Epithelial cell of alveolus of lung (primary cell): ENCODE results near the gene LRRC73. TPM values are rescaled to one million over a fixed set of nuclear protein-coding genes. Genes with fewer than 3 reads are reported as not detected.

Source experiments
- total RNA-seq: library from RNA; depleted of rRNA; stranded (reverse); fragments of >200 nt; gene quantifications from 2 replicates; pipeline ENCODE4 v1.2.1, GENCODE V29; 2015

The LRRC73 gene, protein sequence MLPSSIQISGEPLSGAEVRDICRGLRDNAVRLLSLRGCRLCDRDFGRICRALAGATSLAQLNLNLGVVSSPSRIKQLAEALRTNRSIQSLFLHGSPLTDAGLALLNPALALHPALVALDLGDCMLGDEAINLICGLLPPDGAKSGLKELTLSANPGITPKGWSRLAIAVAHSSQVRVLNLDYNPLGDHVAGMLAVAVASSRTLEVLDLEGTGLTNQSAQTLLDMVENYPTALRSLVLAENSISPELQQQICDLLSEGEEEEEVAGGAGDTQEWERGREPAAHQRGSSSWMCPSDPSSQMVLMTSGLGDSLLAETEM
- 0.39 TPM in 1 of 2 replicates, not detected in the other for total RNA-seq

DNA sequence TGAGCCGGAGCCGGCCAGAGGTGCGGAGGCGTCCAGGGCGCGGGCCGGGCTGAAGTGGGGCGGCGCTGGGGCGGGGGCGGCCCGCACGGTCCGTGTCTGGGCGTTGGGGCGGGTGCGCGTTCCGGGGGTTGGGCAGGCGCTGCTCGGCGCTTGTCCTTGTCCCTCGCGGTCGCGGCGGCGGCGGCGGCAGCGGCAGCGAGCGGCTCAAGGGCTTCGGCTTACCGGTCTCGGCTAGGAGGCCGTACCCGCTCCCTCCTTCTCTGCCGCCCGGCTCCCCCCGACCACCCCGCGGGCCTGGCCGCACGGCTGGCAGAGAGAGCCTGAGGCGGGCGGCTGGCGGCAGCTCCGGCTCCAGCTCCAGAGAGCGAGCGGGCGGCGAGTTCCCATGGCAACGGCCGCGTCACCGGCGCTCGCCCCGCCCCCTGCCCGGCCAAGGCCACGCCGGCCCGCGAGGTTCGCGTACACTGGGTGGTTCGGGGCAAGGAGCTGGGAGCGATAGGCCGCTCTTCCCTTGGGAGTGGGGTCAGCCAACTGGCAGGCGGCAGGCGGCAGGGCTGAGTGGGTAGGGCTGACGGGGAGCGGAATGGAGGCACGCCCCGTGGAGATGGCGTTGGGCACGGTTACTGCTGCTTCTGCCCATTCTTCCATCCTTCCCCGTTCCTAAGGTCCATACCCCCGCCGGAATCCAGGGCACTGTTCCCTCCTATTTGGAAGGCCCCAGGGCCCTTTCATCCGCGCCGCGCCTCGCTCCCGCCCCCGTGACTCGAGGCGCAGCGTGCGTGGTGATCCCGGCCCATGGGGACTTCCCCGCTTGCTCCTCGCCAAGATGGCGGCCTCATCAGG, at the start of gene LRRC73:
Gene LRRC73 (minus strand): TSS at position 363 of the 843 bp plus-strand sequence. CDS start 561 bp downstream, outside the sequence.

DNA sequence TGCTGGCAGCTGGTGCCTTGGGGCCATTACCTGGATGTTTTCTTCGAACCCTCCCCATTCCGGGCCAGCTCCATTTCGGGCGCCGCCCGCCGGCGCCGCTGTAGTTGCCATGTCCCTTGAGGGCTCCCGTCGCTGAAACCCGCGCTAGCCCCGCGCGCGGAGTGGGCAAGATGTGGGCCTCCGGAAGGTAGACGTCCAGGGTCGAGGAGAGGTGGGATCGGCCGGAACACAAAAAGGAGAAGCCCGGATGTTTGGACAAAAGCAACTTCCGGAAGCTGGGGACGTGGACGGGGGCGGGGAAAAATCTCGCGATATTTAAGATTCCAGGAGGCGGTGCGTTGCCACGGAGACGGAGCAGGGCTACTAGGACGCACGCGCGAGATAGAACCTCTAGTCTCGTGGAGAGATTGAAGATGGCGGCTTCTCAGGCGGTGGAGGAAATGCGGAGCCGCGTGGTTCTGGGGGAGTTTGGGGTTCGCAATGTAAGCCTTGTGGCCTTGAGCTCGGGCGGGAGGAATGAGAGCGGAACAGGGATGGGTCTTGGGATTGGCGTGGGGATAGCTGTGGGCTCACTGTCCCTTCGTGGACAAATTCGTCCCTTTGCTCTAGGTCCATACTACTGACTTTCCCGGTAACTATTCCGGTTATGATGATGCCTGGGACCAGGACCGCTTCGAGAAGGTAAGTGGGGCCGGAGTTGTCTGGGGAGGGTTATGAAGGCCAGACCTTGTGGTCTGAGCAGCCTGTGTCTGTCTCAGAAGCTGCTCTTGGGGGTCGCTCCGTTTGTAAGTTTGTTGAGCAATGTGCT, 6.8 kb upstream of the LRRC73 start, which contains the start of the genes POLR1C and YIPF3:
Gene POLR1C (plus strand): TSS at position 393 of the 808 bp plus-strand sequence. CDS start 21 bp downstream, at position 414.
Gene YIPF3 (minus strand): TSS at position 230 of the 808 bp plus-strand sequence. CDS start 119 bp downstream, at position 111.

DNA sequence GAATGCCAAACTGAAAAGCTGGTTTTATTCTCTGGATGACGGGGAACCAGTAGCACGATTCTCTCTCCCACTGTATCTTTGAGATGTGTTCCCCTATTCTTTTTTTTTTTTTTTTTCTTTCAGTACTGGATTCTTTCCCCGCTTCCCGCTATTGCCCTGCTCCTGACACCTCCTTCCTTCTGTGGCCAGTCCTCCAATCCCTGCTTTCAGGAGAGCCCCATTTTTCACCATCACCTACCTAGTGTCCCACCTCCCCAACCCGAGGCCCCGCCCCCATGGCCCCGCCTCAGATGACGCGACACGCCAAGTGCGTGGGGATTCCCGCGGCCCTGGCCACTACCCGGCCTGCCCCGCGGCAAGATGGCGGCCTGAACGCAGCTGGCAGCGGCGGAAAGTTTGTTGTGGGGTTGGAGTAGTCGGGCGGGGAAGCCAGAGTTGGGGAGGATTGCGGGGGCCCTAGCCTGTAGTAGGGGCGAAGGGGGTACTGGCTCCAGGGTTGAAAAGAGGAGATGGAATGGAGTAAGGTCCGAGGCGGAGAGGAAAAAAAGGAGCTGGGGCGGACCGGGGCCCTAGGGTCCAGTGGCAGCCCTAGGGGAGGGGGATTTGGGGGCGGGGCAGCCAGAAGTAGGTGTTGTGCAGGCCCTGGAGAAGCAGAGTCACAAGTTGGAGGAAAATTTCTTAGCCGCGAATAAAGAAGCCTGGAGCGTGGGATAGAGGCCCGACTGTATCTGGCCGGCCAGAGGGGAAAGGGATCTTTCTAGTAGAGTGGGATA, 32.7 kb downstream of the LRRC73 start, which contains the start of gene TJAP1:
Gene TJAP1 (plus strand): TSS at position 336 of the 773 bp plus-strand sequence. CDS start 21,432 bp downstream, outside the sequence.

Other genes starting within 250 kb of the LRRC73 start
- not detected in 2 replicates for gene SLC22A7, start 212.1 kb downstream of the LRRC73 start, total RNA-seq
- gene CRIP3, start 201.5 kb downstream of the LRRC73 start, total RNA-seq = not detected in 2 replicates
- gene ZNF318, start 140.7 kb downstream of the LRRC73 start, total RNA-seq = 7.0 and 13.6 TPM in 2 replicates
- 16.8 and 17.6 TPM in 2 replicates for gene ABCC10, start 82.8 kb downstream of the LRRC73 start, total RNA-seq
- 1.0 and 1.8 TPM in 2 replicates for gene DLK2, start 54.8 kb downstream of the LRRC73 start, total RNA-seq
- gene TJAP1, start 32.8 kb downstream of the LRRC73 start, total RNA-seq = 16.0 and 23.8 TPM in 2 replicates
- gene YIPF3, start 6.6 kb upstream of the LRRC73 start, total RNA-seq = 146 and 163 TPM in 2 replicates
- 23.4 and 25.1 TPM in 2 replicates for gene POLR1C, start 6.7 kb upstream of the LRRC73 start, total RNA-seq
- 10.4 and 23.9 TPM in 2 replicates for gene XPO5, start 65.7 kb upstream of the LRRC73 start, total RNA-seq
- gene POLH, start 65.8 kb upstream of the LRRC73 start, total RNA-seq = 12.3 and 16.8 TPM in 2 replicates
- gene GTPBP2, start 118.9 kb upstream of the LRRC73 start, total RNA-seq = 33.4 and 55.9 TPM in 2 replicates
- 32.9 and 57.9 TPM in 2 replicates for gene MAD2L1BP, start 125.5 kb upstream of the LRRC73 start, total RNA-seq
- 0.24 and 0.78 TPM in 2 replicates for gene RSPH9, start 134.7 kb upstream of the LRRC73 start, total RNA-seq
- 53.0 and 58.9 TPM in 2 replicates for gene MRPS18A, start 177.4 kb upstream of the LRRC73 start, total RNA-seq